HepG2 (cell line): ENCODE data around the gene PPP1R14D. TPM values are rescaled to one million over a fixed set of nuclear protein-coding genes. Genes with fewer than 3 reads are reported as not detected.
A peak's percentile ranks its signal among the peaks of the same experiment; 100 is the strongest.

ENCODE experiments used
- GPN1 ChIP-seq: sonication (generic); formaldehyde crosslinking; IDR thresholded peaks from 2 replicates; pipeline ENCODE4 v1.5.1; 2020; ENCODE audit warnings: missing genetic modification reagents, borderline replicate concordance
- HDAC6 ChIP-seq: fragments of 200-600 bp; sonication (generic); IDR thresholded peaks from 2 replicates; pipeline ENCODE4 v1.7.0; 2017; ENCODE audit warnings: mild to moderate bottlenecking, antibody characterized with exemption, low read length, low read depth
- HOXA3 ChIP-seq: sonication (generic); formaldehyde crosslinking; IDR thresholded peaks from 2 replicates; pipeline ENCODE4 v1.5.0; 2020; ENCODE audit warnings: missing genetic modification reagents
- JUND ChIP-seq: sonication (generic); formaldehyde crosslinking; IDR thresholded peaks from 2 replicates; pipeline ENCODE4 v1.8.0; 2022; ENCODE audit warnings: mild to moderate bottlenecking, missing genetic modification reagents
- KAT2B ChIP-seq: fragments of 150-350 bp; IDR thresholded peaks from 2 replicates; pipeline ENCODE4 v1.6.1; 2014; ENCODE audit warnings: low read depth, low read length, borderline replicate concordance
- LCORL ChIP-seq, 2 experiments: fragments of 450-650 bp in 1 of 2; sonication (generic) in 1 of 2; formaldehyde crosslinking in 1 of 2; IDR thresholded peaks; 2 replicates each; pipeline versions ENCODE4 v1.5.0 to v1.6.1; 2017 to 2020; ENCODE audit warnings: antibody characterized with exemption in 1 of 2, missing genetic modification reagents in 1 of 2
- MEIS2 ChIP-seq: sonication (generic); formaldehyde crosslinking; IDR thresholded peaks from 2 replicates; pipeline ENCODE4 v1.9.0; 2021; ENCODE audit warnings: mild to moderate bottlenecking, missing genetic modification reagents
- MIER2 ChIP-seq: IDR thresholded peaks from 2 replicates; pipeline ENCODE4 v1.6.1; 2016; ENCODE audit warnings: missing biosample characterization, missing genetic modification reagents
- NR2F1 ChIP-seq, 2 experiments: fragments of 450-650 bp in 1 of 2; formaldehyde crosslinking in 1 of 2; IDR thresholded peaks; 2 replicates each; pipeline versions ENCODE4 v1.5.0 to v1.6.1; 2016 to 2020; ENCODE audit warnings: mild to moderate bottlenecking in 1 of 2, missing compliant biosample characterization in 1 of 2, missing genetic modification reagents in 1 of 2, moderate library complexity in 1 of 2
- ZNF232 ChIP-seq: sonication (generic); formaldehyde crosslinking; IDR thresholded peaks from 2 replicates; pipeline ENCODE4 v1.4.0; 2020; ENCODE audit warnings: missing genetic modification reagents, borderline replicate concordance
- ZNF501 ChIP-seq: sonication (generic); formaldehyde crosslinking; IDR thresholded peaks from 2 replicates; pipeline ENCODE4 v1.5.1; 2020; ENCODE audit warnings: mild to moderate bottlenecking, moderate library complexity, missing genetic modification reagents
- ZNF781 ChIP-seq: sonication (generic); formaldehyde crosslinking; IDR thresholded peaks from 2 replicates; pipeline ENCODE4 v1.5.1; 2020; ENCODE audit warnings: borderline replicate concordance, mild to moderate bottlenecking, missing genetic modification reagents; ENCODE audit errors: not compliant biosample characterization
- polyA plus RNA-seq, 8 experiments: library from polyadenylated mRNA; depleted of rRNA in 3 of 8; stranded (reverse) in 7 of 8; unstranded in 1 of 8; fragments of >200 nt; fragmentation: Illumina TruSeq in 4 of 8; extraction: Trizol in 4 of 8; gene quantifications; 2 replicates each; pipeline versions ENCODE4 v1.2.1 to v1.2.3, GENCODE V29; 2011 to 2016; ENCODE audit warnings: low read depth in 4 of 8, missing spikeins in 1 of 8, mixed read lengths in 1 of 8; ENCODE audit not compliant: insufficient read depth in 1 of 8
- total RNA-seq, 5 experiments: library from RNA; depleted of rRNA; stranded (reverse); fragments of >200 nt; fragmentation: Illumina TruSeq; extraction: Trizol; gene quantifications; 2 replicates each; pipeline ENCODE4 v1.2.3, GENCODE V29; 2016; ENCODE audit warnings: low read depth in 1 of 5
- TF ChIP-seq, protein P1 (sequence below): sonication (generic); formaldehyde crosslinking; IDR thresholded peaks from 2 replicates; pipeline ENCODE4 v1.4.0; 2020; ENCODE audit warnings: mild to moderate bottlenecking, missing genetic modification reagents
- TF ChIP-seq, protein P2 (sequence below): sonication (generic); formaldehyde crosslinking; IDR thresholded peaks from 2 replicates; pipeline ENCODE4 v1.4.0; 2020; ENCODE audit warnings: missing genetic modification reagents
- TF ChIP-seq, protein P3 (sequence below): sonication (generic); formaldehyde crosslinking; IDR thresholded peaks from 2 replicates; pipeline ENCODE4 v1.4.0; 2020; ENCODE audit warnings: mild to moderate bottlenecking, missing genetic modification reagents, borderline replicate concordance
- TF ChIP-seq, protein P4 (sequence below): IDR thresholded peaks from 2 replicates; pipeline ENCODE4 v1.6.1; 2016; ENCODE audit warnings: missing compliant biosample characterization, missing genetic modification reagents, borderline replicate concordance
- TF ChIP-seq, protein P5 (sequence below): sonication (generic); formaldehyde crosslinking; IDR thresholded peaks from 2 replicates; pipeline ENCODE4 v1.5.0; 2020; ENCODE audit warnings: missing genetic modification reagents
- TF ChIP-seq, protein P6 (sequence below): IDR thresholded peaks from 2 replicates; pipeline ENCODE4 v1.6.1; 2016; ENCODE audit warnings: control low read depth

Gene PPP1R14D
- total and polyA plus RNA-seq, 2 of the 13 experiments (the other 11 are each of a cell fraction or from before 2014, with no cell fraction given): 0.53 to 0.55 TPM

DNA sequence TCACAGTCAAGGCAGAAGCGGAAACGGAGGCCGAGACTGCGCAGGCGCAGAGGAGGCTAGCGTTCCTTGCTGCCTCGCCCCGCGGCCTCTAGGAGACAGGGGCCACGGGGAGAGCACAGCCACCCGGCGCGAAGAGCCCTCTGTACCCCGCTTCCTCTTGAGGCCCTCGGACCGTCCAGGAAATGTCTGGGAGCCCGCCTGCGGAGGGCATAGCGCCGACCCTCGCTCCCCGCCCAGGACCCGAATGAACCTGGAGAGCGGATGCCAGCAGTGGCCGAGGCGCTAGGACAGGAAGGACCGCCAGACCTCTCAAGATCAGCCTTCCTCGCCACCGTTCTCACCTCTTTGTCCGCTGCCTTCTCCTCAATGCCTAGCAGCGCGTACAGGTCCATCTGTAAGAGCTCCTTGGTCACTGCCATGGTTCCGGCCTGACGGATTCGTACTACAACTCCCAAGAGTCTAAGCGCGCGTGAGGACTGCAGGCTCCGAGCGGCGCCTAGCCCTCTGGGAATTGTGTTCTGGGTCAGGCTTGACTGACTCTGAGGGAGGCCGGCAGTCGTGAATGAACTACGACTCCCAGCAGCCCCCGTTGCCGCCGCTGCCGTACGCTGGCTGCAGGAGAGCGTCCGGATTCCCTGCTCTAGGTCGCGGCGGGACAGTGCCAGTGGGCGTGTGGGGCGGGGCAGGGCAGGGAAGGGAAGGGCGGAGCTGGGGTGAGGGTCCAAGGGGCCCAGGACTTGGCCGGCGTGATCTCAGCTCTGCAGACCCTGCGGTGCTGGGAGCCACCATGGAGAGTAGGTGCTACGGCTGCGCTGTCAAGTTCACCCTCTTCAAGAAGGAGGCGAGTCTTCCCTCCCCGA lies 21.2 kb downstream of the PPP1R14D start, which contains the start of the genes DNAJC17 and ZFYVE19 (continued):
- TF ChIP-seq ZNF781 (CRISPR knock-in tag) (peak; percentile 25), MEIS2 (peak; percentile 62; the same call in 1 of the 2 replicates), GPN1 (CRISPR knock-in tag) (no peak), ZNF501 (CRISPR knock-in tag) (peak; percentile 36), LCORL (IDR thresholded peaks at IDR 0.05) (no peak), LCORL (CRISPR knock-in tag; IDR thresholded peaks at IDR 0.05) (peak; percentile 88), HDAC6 (no peak), JUND (no peak), HOXA3 (peak; percentile 67), MIER2 (CRISPR knock-in tag) (no peak), KAT2B (no peak), ZNF232 (CRISPR knock-in tag) (peak; percentile 89; the same call in 1 of the 2 replicates), NR2F1 (CRISPR knock-in tag; IDR thresholded peaks at IDR 0.05) (no peak)
- TF ChIP-seq, protein P1, sequence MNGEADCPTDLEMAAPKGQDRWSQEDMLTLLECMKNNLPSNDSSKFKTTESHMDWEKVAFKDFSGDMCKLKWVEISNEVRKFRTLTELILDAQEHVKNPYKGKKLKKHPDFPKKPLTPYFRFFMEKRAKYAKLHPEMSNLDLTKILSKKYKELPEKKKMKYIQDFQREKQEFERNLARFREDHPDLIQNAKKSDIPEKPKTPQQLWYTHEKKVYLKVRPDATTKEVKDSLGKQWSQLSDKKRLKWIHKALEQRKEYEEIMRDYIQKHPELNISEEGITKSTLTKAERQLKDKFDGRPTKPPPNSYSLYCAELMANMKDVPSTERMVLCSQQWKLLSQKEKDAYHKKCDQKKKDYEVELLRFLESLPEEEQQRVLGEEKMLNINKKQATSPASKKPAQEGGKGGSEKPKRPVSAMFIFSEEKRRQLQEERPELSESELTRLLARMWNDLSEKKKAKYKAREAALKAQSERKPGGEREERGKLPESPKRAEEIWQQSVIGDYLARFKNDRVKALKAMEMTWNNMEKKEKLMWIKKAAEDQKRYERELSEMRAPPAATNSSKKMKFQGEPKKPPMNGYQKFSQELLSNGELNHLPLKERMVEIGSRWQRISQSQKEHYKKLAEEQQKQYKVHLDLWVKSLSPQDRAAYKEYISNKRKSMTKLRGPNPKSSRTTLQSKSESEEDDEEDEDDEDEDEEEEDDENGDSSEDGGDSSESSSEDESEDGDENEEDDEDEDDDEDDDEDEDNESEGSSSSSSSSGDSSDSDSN (CRISPR knock-in tag): peak; percentile 67
- TF ChIP-seq, protein P2, sequence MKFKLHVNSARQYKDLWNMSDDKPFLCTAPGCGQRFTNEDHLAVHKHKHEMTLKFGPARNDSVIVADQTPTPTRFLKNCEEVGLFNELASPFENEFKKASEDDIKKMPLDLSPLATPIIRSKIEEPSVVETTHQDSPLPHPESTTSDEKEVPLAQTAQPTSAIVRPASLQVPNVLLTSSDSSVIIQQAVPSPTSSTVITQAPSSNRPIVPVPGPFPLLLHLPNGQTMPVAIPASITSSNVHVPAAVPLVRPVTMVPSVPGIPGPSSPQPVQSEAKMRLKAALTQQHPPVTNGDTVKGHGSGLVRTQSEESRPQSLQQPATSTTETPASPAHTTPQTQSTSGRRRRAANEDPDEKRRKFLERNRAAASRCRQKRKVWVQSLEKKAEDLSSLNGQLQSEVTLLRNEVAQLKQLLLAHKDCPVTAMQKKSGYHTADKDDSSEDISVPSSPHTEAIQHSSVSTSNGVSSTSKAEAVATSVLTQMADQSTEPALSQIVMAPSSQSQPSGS: peak; percentile 51; the same call in 1 of the 2 replicates
- TF ChIP-seq, protein P3, sequence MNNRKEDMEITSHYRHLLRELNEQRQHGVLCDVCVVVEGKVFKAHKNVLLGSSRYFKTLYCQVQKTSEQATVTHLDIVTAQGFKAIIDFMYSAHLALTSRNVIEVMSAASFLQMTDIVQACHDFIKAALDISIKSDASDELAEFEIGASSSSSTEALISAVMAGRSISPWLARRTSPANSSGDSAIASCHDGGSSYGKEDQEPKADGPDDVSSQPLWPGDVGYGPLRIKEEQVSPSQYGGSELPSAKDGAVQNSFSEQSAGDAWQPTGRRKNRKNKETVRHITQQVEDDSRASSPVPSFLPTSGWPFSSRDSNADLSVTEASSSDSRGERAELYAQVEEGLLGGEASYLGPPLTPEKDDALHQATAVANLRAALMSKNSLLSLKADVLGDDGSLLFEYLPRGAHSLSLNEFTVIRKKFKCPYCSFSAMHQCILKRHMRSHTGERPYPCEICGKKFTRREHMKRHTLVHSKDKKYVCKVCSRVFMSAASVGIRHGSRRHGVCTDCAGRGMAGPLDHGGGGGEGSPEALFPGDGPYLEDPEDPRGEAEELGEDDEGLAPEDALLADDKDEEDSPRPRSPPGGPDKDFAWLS (CRISPR knock-in tag): peak; percentile 27; the same call in 1 of the 2 replicates
- TF ChIP-seq, protein P4, sequence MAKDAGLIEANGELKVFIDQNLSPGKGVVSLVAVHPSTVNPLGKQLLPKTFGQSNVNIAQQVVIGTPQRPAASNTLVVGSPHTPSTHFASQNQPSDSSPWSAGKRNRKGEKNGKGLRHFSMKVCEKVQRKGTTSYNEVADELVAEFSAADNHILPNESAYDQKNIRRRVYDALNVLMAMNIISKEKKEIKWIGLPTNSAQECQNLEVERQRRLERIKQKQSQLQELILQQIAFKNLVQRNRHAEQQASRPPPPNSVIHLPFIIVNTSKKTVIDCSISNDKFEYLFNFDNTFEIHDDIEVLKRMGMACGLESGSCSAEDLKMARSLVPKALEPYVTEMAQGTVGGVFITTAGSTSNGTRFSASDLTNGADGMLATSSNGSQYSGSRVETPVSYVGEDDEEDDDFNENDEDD (CRISPR knock-in tag): peak; percentile 78; the same call in 1 of the 2 replicates
- TF ChIP-seq, protein P5, sequence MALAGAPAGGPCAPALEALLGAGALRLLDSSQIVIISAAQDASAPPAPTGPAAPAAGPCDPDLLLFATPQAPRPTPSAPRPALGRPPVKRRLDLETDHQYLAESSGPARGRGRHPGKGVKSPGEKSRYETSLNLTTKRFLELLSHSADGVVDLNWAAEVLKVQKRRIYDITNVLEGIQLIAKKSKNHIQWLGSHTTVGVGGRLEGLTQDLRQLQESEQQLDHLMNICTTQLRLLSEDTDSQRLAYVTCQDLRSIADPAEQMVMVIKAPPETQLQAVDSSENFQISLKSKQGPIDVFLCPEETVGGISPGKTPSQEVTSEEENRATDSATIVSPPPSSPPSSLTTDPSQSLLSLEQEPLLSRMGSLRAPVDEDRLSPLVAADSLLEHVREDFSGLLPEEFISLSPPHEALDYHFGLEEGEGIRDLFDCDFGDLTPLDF: peak; percentile 53; the same call in 1 of the 2 replicates
- TF ChIP-seq, protein P6, sequence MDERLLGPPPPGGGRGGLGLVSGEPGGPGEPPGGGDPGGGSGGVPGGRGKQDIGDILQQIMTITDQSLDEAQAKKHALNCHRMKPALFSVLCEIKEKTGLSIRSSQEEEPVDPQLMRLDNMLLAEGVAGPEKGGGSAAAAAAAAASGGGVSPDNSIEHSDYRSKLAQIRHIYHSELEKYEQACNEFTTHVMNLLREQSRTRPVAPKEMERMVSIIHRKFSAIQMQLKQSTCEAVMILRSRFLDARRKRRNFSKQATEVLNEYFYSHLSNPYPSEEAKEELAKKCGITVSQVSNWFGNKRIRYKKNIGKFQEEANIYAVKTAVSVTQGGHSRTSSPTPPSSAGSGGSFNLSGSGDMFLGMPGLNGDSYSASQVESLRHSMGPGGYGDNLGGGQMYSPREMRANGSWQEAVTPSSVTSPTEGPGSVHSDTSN (CRISPR knock-in tag): no peak
